Measurements from ENCODE around the gene EPHA8. TPM values are rescaled to one million over a fixed set of nuclear protein-coding genes. Genes with fewer than 3 reads are reported as not detected.

EPHA8 gene
- total RNA-seq, 4 donors from 2014 or later = not detected

DNA sequence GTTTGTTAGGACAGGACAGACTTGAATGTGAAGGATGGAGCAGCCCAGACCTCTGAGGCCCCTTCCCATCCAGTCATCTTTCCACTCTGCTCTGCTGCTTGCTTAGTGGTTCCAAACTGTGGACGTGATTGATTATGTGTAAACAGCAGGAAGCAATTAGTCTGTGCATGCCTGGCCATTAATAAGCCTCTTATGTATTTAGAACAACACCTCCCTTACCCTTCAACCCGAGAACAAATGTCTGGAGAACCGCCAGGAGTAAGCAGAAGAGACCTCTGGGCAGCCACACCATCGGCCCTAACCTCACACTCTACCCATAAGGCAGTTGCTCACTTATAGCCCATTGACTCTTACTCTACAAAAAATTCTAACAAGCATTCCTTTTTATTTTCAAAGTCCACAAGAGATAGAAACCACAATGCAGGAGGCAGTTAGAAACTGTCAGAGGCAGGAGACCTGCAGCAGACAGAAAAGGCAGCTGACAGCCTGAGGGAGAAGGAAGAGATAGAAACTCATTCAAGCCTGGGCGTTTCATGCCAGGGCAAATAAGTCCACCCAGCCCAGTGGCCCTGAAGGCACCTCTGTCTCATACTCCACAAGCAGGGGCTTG, 5.8 kb upstream of the EPHA8 start:
- Histone ChIP-seq H3K27ac (no peak overlapping the region), H3K36me3 (no peaks in the 10 kb centered on the region), H3K4me1 (peaks cover 0 to 18% (median 0%) of the 10 kb centered on the region in 4 donors), H3K4me3 (no peak overlapping the region), H3K9me3 (no peaks in the 10 kb centered on the region), H3K27me3 (peaks cover 0 to 93% of the 10 kb centered on the region in 2 donors)
- no peak for TF ChIP-seq POLR2A (IDR thresholded peaks at IDR 0.05)
- TF ChIP-seq EP300 (IDR thresholded peaks at IDR 0.05) = no peak
- TF ChIP-seq, protein P1, sequence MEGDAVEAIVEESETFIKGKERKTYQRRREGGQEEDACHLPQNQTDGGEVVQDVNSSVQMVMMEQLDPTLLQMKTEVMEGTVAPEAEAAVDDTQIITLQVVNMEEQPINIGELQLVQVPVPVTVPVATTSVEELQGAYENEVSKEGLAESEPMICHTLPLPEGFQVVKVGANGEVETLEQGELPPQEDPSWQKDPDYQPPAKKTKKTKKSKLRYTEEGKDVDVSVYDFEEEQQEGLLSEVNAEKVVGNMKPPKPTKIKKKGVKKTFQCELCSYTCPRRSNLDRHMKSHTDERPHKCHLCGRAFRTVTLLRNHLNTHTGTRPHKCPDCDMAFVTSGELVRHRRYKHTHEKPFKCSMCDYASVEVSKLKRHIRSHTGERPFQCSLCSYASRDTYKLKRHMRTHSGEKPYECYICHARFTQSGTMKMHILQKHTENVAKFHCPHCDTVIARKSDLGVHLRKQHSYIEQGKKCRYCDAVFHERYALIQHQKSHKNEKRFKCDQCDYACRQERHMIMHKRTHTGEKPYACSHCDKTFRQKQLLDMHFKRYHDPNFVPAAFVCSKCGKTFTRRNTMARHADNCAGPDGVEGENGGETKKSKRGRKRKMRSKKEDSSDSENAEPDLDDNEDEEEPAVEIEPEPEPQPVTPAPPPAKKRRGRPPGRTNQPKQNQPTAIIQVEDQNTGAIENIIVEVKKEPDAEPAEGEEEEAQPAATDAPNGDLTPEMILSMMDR (IDR thresholded peaks at IDR 0.05) = no peak
- no peak for DNase-seq (ENCODE audit: low spot score in 2 of 2)
- 28 to 39% methylated on average over 5 of the region's 5 CpGs for WGBS, 2 donors

DNA sequence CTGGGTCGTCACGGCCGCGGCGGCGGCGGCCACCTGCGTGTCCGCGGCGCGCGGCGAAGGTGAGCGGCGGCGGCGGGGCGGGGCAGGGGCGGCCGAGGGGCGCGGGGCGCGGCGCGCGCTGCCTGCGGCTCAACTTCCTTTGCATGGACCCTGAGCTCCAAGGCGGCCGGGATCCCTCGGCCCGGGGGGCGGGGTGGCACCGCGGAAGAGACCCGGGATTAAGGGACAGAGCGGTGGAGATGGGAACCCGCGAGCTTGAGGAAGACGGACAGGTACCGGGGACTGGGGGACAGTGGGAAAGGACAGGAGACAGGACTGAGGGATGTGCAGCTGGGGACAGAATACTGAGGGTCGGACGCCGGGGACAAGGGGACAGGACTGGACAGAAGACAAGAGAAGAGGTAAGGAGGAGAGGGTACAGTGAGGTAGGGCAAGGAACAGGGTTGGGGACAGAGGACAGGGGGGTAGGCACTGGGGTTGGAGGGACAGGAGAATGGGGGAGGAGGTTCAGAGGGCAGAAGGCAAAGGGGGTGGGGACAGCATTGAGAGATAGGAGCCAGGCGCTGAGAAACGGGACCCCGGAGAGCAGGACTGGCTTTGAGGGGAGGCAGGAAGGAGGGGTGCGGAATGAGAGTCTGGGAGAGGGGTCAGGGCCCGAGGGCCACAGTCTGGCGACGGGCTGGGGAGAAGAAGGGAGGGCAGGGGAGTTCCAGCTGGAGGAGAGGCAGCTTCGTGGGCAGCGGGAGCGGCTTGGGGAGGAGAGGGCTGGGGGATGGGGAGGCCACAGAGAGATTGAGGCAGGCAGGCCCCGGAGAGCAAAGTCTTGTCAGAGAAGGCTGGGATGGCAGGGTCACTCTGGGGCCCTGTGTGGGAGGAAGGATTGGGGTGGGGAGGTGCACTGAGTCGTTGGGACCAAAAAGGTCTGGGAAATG, 648 bp downstream of the EPHA8 start:
- Histone ChIP-seq H3K27ac (no peak overlapping the region), H3K27me3 (peaks cover 0 to 87% of the 10 kb centered on the region in 2 donors), H3K4me3 (no peak overlapping the region), H3K36me3 (no peaks in the 10 kb centered on the region), H3K4me1 (peaks cover 0 to 13% (median 0%) of the 10 kb centered on the region in 4 donors), H3K9me3 (no peaks in the 10 kb centered on the region)
- TF ChIP-seq POLR2A (IDR thresholded peaks at IDR 0.05) (no peak), EP300 (IDR thresholded peaks at IDR 0.05) (no peak)
- TF ChIP-seq, protein P1 (IDR thresholded peaks at IDR 0.05) = no peak
- DNase-seq (ENCODE audit: low spot score in 2 of 2) = no peak
- WGBS, 2 donors = 5 to 9% methylated on average over 27 to 28 of the region's 57 CpGs

DNA sequence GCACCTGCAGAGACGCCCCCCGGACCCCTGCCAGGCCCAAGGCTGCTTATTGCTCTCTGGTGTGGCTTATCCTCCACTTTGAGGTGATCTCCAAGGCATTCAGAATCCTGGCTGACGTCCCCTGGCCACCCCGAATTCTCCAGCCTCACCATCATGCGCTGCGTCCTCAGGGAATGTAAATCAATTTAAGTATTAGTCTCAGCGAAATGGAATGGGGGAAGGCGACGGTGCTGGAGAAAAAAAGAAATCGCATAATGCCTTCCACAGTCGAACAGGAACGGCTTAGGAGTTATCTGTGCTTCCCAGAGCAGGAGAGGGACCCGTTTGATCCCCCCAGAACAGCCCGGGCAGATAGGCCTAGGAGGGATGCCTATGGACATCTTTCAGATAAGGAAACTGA, 2.9 kb downstream of the EPHA8 start:
- 71 to 79% methylated on average over 14 of the region's 14 CpGs for WGBS, 2 donors
- TF ChIP-seq POLR2A (IDR thresholded peaks at IDR 0.05) (no peak), EP300 (IDR thresholded peaks at IDR 0.05) (no peak)
- TF ChIP-seq, protein P1 (IDR thresholded peaks at IDR 0.05) = no peak
- Histone ChIP-seq H3K36me3 (no peaks in the 10 kb centered on the region), H3K4me3 (no peak overlapping the region), H3K9me3 (no peaks in the 10 kb centered on the region), H3K27me3 (peaks cover 0 to 73% of the 10 kb centered on the region in 2 donors), H3K4me1 (peaks cover 0 to 13% (median 0%) of the 10 kb centered on the region in 4 donors), H3K27ac (no peak overlapping the region)
- DNase-seq (ENCODE audit: low spot score in 2 of 2) = no peak

DNA sequence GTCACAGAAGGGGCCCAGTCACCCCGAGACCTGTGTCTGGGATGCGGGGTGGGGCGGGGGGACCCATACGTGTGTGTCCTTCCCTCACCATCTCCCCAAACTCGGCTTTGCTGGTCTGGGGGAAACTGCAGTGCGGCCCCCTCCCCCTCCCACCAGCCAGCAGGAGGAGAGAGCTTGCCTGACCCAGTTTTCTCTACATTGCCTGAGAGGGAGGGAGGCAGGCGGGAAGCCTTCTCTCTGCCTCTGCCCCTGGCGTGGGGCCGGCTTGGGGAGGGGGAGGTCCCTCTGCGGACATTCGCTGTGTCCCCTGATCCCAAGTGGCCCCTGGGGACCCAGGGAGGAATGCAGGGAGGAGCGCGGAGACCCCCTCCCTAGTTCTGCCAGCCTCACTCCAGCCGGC, 3.9 kb downstream of the EPHA8 start:
- no peaks in the 10 kb centered on the region for H3K36me3 ChIP-seq
- H3K27me3 ChIP-seq = peaks cover 0 to 72% of the 10 kb centered on the region in 2 donors
- no peak overlapping the region for H3K27ac ChIP-seq
- DNase-seq (ENCODE audit: low spot score in 2 of 2) = no peak
- 30 to 53% methylated on average over 9 to 11 of the region's 14 CpGs for WGBS, 2 donors
- H3K4me3 ChIP-seq = no peak overlapping the region
- H3K9me3 ChIP-seq = no peaks in the 10 kb centered on the region
- TF ChIP-seq EP300 (IDR thresholded peaks at IDR 0.05) (no peak), POLR2A (IDR thresholded peaks at IDR 0.05) (no peak)
- TF ChIP-seq, protein P1 (IDR thresholded peaks at IDR 0.05) = no peak
- H3K4me1 ChIP-seq = peaks cover 0 to 13% (median 0%) of the 10 kb centered on the region in 4 donors

DNA sequence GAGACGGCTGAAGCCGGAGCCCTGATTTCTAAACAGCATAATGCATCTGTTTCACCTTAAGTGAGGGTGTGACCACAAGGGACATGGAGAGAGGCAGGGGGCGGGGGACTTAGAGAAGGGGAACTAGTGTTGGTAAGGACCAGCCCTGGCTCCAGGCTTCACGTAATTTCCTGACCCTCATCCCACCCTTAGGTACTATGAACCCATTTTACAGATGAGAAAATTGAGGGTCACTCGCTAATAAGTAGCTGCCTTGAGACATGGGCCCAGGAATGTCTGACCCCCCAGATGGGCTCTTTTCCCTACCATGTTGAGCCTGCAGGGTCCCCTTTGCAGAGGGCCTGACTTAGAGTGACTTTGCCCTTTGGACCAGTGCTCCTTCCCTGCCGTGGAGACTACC, 4.7 kb downstream of the EPHA8 start:
- H3K9me3 ChIP-seq = no peaks in the 10 kb centered on the region
- H3K4me1 ChIP-seq = peaks cover 0 to 9% (median 0%) of the 10 kb centered on the region in 4 donors
- TF ChIP-seq EP300 (IDR thresholded peaks at IDR 0.05) (no peak), POLR2A (IDR thresholded peaks at IDR 0.05) (no peak)
- no peak for DNase-seq (ENCODE audit: low spot score in 2 of 2)
- WGBS, 2 donors = 74 to 76% methylated on average over 6 of the region's 6 CpGs
- H3K27ac ChIP-seq = no peak overlapping the region
- H3K4me3 ChIP-seq = no peak overlapping the region
- no peaks in the 10 kb centered on the region for H3K36me3 ChIP-seq
- peaks cover 0 to 72% of the 10 kb centered on the region in 2 donors for H3K27me3 ChIP-seq

Measured in tibial nerve (tissue), 4 donors.